AG04449 (cell line): Measurements from ENCODE around the gene LYZL4.

Source experiments
- CTCF ChIA-PET: fragments of 350-600 bp; formaldehyde crosslinking; extraction: SDS; loops from one replicate; lab custom pipeline; 2021; ENCODE audit warnings: antibody characterized with exemption; lab: Yijun Ruan, JAX
- POLR2A ChIA-PET: fragments of 400-600, 350-600 bp; formaldehyde crosslinking; extraction: SDS; loops from one replicate; lab custom pipeline; 2020; ENCODE audit warnings: antibody characterized with exemption, inconsistent platforms; lab: Yijun Ruan, JAX
- DNase-seq: peaks from one replicate; pipeline ENCODE4 v3.0.0-alpha.2; 2010; ENCODE audit warnings: low read depth, low spot score
- H3K4me3 ChIP-seq: 2 replicates; pipeline ENCODE4 v1.5.1; 2011; ENCODE audit warnings: low read depth, mild to moderate bottlenecking, control low read depth, low read length
- TF ChIP-seq, protein P1 (sequence below): IDR thresholded peaks from one replicate; pipeline ENCODE4 v1.5.1; 2011; ENCODE audit warnings: mild to moderate bottlenecking, moderate library complexity, low read length, control low read depth, inconsistent platforms; ENCODE audit not compliant: insufficient read depth; ENCODE audit errors: missing control alignments

The LYZL4 gene

DNA sequence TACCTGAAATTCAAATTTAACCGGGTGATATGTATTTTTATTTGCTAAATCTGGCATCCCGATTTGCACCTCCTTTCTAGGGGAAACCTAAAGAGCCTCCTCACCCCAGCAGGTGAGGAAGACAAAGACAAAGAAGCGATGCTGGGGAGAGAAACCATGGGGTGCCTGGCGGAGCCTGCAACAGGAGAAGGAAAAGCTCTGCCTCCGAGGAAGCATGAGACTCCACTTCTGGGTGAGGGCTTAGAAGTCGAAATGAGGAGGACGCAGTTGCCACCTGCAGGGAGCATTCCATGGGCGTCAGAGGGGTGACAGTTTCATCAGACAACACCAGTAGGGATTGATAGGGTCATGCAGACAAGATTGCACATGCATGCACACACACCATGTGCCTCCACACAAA, 30.5 kb upstream of the LYZL4 start:
- ChIA-PET CTCF (interaction anchor here (1.1 to 8.9 kb wide), 4 partner anchors 176 to 210 kb away, joined by 3 to 154 read pairs (median 58); no protein-coding TSS in a partner anchor), POLR2A (no interaction called here)
- no peak overlapping the region for H3K4me3 ChIP-seq
- TF ChIP-seq, protein P1, sequence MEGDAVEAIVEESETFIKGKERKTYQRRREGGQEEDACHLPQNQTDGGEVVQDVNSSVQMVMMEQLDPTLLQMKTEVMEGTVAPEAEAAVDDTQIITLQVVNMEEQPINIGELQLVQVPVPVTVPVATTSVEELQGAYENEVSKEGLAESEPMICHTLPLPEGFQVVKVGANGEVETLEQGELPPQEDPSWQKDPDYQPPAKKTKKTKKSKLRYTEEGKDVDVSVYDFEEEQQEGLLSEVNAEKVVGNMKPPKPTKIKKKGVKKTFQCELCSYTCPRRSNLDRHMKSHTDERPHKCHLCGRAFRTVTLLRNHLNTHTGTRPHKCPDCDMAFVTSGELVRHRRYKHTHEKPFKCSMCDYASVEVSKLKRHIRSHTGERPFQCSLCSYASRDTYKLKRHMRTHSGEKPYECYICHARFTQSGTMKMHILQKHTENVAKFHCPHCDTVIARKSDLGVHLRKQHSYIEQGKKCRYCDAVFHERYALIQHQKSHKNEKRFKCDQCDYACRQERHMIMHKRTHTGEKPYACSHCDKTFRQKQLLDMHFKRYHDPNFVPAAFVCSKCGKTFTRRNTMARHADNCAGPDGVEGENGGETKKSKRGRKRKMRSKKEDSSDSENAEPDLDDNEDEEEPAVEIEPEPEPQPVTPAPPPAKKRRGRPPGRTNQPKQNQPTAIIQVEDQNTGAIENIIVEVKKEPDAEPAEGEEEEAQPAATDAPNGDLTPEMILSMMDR = no peak
- no peak for DNase-seq

DNA sequence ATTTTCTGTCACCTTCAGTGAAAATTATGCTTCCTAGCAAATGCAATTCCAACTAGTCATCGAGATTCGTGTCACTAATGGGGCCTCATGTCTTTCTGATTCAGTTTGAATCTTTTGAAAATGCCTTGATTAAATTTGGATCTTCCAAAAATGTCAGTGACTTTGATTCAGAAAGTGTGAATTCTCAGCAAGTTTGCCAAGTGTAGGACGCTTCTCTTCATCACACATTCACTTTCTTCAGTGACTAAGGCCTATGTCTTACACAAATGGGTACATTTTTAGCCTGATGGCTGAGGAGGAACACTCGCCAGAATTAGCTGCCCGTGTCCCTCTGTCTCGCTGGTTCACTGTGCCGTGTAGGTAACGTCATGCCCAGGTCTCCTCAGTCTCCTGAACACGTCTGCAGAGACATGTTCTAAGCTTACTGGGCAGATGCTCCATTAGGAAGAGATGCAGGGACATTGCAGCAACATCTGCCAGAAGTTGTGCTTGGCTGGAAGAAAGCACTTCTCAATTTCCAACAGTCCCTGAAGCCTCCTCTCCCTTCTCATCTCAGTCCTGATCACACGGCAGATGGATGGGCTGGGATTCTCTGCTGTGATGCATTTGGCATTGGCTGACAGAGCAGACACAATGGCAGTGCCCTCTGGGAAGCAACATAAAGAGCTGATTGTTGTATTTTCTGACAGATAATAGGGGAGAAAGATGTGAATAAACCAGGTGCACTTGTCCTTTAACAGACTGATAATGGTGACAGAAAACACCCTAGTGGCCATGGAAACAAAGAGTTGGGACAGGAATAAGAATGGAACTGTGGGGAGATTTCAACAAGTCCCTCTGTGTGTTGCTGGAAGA, 29.1 kb upstream of the LYZL4 start:
- H3K4me3 ChIP-seq = no peak overlapping the region
- CTCF ChIA-PET = interaction anchor here (0.9 to 8.9 kb wide), 3 partner anchors 175 to 210 kb away, joined by 4 to 154 read pairs (median 4); no protein-coding TSS in a partner anchor
- TF ChIP-seq, protein P1 = no peak
- DNase-seq = no peak
- POLR2A ChIA-PET = interaction anchor here (0.7 kb wide), 1 partner anchor 376 kb away, joined by 3 read pairs; no protein-coding TSS in a partner anchor

DNA sequence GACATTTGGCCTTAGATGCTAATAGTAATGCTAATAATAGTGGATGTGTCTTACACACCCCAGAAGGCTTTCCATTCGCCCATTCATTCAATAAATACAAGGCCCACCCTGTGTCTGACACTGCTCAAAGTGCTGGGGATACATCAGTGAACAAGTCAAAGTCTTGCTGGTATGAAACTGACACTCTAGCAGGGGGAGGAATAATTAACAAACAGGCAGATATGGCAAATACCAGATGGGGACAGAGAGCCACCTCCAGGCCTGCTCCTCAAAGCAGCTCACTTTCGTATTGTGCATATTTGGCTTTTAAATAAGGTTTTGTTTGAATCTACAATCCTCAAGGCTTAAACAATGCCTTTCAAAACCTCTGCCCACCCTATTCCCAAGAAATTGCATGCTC, 28.3 kb upstream of the LYZL4 start:
- ChIA-PET POLR2A (no interaction called here), CTCF (interaction anchor here (1.2 to 8.9 kb wide), 2 partner anchors 191 to 209 kb away, joined by 4 to 154 read pairs; no protein-coding TSS in a partner anchor)
- TF ChIP-seq, protein P1 = no peak
- no peak overlapping the region for H3K4me3 ChIP-seq
- DNase-seq = no peak

DNA sequence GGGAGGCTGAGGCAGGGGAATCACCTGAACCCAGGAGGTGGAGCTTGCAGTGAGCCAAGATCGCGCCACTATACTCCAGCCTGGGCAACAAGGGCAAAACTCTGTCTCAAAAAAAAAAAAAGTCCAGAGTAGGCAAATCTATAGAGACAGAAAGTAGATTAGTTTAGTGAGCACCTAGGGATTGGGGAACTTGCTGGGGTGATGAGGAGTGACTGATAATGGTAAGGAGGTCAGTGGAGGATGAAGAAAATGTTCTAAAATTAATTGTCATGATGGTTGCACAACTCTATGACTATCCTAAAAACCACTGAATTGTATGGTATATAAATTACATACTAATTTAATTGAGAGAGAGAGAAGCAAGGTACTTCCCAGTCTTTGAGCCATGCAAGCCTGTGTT, 27.8 kb upstream of the LYZL4 start:
- TF ChIP-seq, protein P1 = no peak
- ChIA-PET POLR2A (no interaction called here), CTCF (interaction anchor here (0.9 to 8.9 kb wide), 2 partner anchors 191 to 208 kb away, joined by 5 to 154 read pairs; no protein-coding TSS in a partner anchor)
- no peak overlapping the region for H3K4me3 ChIP-seq
- DNase-seq = no peak

DNA sequence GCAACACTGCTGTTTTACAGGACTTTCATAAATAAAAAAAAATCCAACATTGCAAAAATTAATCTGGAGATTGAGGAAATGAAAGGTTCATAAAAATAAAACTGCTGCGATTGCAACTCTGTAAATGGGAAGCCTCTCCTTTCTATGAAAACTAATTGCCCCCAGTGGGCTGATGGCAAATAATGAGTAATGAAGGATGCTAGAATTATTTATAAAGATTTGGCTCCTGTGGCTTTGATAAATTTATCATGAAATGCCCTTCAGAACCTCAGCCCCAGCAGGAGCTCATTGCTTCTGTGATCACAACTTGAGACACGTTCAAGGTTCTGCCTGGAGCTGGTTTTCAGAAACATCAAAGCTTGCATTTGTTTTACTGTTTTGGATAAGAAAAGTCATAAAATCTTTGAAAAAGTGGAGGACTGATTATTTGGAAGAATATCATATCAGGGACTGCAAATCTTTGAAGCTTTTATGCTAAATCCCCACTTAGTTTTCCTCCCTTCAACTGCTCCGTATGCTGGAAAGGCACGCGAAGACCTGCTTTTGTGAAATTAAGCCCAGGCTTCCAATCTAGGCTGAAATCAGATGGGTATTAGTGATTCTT, 24.5 kb upstream of the LYZL4 start:
- TF ChIP-seq, protein P1 = no peak
- ChIA-PET CTCF (interaction anchor here (1.2 to 3.1 kb wide), 3 partner anchors 9 to 205 kb away, joined by 7 to 8 read pairs (median 8); no protein-coding TSS in a partner anchor), POLR2A (no interaction called here)
- H3K4me3 ChIP-seq = no peak overlapping the region
- DNase-seq = no peak

DNA sequence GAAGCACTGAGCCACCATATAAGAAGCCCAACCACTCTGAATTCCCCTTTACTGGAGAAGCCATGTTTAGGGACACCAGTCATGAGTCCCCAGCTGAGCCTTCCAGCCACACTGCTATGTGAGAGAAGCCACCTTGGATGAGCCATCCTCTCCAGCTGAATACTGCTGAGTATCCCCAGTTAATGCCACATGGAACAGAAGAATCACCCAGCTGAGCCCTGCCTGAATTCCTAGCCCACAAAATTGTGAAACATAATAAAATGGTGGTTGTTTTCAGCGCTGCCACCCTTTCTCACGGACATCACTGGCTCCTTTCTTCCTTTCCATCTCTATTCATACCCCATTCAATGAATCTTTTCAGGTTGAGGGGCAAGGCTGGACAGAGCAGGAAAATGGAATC, 22.1 kb upstream of the LYZL4 start:
- ChIA-PET CTCF (no interaction called here), POLR2A (no interaction called here)
- no peak overlapping the region for H3K4me3 ChIP-seq
- no peak for DNase-seq
- TF ChIP-seq, protein P1 = no peak
